HG03064 (cell line): ENCODE results near the gene CSNK2A1.

ENCODE experiments used
- ATAC-seq: cut with Tn5 transposase; IDR thresholded peaks from one replicate; pipeline ENCODE4 v1.9.1; 2021; ENCODE audit warnings: low read depth; ENCODE audit not compliant: unreplicated experiment

Gene CSNK2A1

DNA sequence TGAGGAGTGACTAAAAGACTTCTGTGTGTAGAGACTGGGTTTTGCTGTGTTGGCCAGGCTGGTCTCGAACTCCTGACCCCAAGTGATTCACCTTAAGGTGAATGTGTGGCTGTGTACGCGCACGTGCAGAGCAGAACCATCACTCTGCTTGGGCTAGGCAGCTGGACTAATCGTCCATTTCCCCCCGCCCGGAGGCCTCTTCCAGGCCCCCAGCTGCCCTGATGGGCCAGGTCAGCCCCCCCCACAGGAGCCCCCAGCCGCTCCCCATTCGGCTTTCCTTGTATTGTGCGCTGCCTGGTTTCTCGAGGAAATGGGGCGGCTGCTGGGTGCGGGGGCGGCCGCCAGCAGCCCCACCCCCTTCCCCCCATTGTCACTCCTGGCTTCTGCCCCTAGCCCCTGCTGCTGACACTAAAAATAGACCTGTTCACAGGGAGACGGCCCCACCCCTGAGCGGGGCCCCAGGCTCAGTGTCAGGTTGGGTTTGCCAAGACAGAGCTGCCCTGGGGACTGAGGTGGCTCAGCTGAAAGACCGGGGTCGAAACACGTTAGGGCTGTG lies 24.6 kb upstream of the CSNK2A1 start:
- ATAC-seq: no peak

DNA sequence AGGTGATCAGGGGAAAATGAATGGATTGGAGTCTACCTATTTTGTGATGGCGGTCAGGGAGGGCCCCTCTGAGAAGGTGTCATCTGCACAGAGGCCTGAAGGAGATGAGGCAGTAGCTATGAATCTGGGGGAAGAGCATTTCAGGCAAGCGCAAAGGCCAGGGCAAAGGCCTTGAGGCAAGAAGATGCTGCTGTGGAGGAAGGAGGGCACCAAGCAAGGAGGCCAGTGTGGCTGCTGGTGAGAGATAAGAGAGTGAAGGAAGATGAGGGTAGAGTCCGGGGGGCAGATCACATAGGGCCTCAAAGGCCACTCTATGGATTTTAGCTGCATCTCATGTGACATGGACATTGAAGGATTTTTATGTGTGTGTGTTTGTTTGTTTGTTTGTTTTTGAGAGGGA lies 20.6 kb upstream of the CSNK2A1 start:
- no peak for ATAC-seq

DNA sequence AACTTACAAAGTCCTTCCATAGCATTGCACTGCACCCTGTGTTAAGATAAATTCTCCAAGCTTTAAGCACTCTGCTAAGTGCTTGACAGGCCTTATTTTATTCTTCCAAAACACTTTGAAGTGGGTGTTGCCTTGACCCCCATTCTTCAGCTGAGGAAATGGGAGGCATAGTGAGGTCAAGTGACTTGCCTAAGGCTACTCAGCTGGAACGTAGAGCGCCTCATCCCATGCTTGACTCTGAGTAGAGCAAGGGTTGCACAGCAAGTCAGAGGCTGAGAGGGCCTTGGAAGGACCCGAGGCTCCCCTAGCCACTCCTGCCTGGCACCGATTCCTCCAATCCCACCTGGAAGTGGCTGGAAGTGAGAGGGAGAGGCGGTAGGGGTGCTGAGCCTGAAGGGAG lies 19.6 kb upstream of the CSNK2A1 start:
- ATAC-seq: no peak

DNA sequence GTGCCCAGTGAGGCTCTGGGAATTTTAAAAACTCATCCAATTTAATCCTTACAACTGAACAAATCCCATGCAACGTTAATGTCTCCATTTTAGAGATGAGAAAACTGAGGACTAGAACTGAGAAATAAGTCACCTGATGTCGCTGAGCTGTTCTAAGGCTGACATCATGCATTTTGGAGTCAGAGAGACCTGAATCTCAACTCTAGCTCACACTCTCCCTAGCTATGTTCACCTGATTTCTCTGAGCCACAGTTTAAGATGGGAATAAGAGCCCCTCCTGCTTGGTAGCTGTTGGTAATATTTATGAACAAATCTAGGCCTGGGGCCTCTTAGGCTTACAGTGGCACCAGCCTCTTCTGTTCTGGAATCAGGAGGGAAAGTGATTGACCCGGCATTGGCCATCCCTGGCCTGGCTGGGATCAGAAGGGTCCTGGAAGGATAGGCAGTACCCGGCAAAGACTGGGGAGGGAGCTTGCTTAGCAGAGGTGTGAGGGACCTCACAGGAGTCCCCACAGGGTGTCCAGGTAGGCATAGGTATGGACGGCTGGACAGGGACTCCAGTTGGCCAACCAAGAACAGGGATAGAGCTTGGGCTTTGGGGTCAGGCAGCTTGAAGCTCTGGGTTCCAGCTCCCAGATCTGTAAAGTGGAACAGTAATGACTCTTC lies 18.8 kb upstream of the CSNK2A1 start:
- no peak for ATAC-seq

DNA sequence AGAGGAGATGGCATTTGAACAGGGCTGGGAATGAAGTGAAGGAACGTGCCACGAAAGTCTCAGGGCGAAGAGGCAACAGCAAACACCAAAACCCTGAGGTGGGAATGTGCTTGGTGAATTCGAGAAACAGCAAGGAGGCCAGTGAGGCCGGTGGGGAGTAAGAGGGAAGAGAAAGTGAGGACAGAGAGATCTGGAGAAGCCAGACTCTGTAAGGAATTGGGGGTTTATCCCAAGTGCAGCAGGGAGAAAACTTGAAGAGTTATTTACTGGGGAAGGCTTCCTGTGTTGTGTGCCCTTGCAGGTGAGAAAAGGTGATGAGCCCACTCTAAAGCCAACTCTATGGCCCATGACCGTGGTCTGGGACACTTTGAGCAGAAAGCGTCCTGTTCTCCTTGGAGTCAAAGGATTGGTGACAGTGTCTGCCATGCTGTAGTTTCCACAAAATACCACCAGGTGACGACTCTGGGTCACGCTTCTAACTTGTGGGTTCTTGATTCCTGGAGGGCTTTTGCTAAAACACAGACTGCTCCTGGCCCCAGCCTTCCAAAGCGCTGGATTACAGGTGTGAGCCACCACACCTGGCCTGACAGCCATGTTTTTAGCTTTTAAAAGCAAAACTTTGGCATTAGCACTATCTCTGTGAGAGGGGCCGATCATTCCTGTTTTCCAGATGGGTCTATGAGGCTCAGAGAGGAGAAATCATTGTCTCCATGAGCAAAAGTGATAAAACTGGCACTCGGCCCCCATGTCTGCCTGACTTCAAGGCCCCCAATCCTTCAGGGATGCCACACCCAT lies 18.0 kb upstream of the CSNK2A1 start:
- no peak for ATAC-seq

DNA sequence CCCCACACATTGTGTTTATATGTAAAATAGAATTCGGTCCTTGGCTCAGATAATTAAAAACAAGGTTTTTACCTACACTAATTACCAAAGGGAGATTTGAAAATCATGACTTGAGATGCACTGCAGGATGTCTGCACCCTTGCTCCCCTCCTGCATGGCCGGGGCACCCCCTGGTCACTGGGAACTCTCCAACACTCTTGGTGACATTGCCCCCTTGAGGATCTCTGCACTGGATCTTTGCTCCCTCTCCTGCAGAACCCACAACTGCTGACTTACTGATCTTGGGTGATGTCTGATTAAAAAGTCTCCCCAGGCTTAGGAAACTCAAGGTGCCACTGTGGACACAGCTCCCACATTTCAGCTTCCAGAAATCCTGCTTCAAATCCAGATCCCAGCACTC lies 17.1 kb upstream of the CSNK2A1 start:
- ATAC-seq: no peak

DNA sequence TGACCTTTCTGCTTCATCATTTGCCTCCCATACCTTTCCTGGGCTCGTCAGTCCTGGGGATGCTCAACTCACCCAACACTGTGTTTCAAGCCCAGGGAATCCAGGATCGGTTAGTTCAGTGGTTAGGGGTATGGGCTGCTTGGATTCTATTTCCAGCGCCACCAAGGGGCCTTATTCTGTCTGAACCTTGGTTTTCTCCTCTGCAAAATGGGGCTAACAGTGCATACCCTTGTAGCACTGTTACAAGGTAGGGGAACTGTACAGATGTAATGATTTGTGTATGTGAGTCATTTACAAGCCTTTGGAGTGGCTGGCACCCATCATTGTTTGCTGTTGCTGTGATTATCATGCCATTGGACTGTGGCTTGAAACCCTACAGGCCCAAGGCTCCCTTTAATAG lies 14.5 kb upstream of the CSNK2A1 start:
- no peak for ATAC-seq

DNA sequence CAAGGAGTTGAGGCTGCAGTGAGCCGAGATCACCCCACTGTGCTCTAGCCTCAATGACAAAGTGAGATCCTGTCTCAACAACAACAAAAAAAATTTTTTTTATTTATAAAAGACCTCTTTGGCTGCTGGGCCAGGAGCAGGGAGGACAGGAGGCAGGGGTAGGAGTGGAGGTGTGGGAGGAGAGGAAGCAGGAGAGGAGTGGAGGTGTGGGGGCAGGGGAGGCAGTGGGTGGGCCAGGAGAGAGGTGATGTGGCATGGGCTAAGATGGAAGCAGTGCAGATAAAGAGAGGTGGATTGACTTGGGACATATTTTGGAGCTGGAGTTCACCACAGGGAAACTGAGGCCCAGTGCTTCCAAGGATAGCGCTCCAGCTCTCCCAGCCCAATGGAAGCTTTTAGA lies 13.4 kb upstream of the CSNK2A1 start:
- no peak for ATAC-seq

DNA sequence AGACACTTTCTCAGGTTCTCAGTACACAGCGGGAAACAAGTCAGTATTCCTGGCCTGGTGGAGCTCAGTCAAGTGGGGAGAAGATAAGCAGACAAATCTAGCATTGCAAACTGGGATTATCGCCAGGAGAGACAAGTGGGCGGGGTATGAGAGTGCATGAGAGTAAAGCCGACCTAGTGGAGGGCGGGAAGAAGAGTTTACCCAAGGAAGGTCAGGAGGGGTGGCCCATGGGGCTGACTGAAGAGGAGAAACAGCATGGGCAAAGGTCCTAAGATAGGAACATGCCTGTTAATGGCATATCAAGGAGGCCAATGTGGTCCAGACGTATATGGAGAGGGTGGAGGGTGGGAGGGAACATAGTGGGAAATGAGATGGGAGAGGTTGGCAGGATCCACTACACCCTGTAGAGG lies 12.4 kb upstream of the CSNK2A1 start:
- ATAC-seq: no peak

DNA sequence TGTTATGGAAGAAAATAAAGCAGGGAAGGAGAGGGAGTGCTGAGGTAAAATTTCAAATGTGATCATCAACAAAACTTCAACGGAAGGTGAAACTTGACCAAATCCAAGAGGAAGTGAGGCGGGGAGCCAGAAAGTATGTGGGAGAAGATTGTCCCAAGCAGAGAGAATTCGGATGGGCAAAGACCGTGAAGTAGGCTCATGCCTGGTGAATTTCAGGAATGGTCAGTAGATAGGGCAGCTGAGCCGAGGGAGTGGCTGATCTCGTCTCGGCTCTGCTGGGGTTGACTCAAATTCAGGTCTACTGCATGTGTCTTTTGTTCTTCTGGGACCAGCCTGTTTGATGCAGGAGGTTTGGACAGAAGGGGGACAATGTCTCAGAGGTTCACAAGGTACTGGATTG lies 7.0 kb upstream of the CSNK2A1 start:
- ATAC-seq: no peak

DNA sequence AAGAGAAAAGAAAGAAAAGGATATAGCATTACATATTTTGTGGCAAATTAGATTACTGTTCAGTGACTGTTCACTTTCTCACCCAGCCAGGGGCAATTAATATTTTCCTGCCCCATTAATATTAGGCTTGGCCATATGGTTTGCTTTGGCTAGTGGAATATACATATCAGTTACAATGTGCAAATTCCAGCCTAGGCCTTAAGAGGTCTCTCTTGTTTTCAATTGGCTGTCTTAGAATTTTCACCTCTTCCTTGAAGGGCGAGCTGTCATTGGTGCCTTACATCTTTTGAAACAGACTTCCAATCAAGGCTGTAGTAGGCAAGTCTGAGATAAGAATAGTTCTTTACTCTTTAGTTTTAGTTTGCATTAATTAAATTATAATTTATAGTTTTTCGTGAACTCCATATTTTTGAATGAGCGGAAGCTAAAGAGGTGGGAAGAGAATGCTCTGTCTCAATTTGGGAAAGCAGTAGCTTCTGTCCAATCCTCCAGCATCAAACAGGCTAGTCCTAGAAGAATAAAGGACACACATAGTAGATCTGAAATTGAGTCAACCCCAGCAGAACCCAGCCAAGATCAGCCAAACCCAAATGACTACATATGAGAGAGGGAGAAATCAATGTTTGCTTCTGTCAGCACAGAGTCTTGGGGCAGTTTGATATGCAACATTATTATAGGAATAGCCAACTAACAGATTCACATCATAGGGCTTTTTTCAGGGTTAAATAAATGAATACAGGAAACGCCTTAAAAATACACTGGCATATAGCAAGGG lies 6.3 kb upstream of the CSNK2A1 start:
- no peak for ATAC-seq

DNA sequence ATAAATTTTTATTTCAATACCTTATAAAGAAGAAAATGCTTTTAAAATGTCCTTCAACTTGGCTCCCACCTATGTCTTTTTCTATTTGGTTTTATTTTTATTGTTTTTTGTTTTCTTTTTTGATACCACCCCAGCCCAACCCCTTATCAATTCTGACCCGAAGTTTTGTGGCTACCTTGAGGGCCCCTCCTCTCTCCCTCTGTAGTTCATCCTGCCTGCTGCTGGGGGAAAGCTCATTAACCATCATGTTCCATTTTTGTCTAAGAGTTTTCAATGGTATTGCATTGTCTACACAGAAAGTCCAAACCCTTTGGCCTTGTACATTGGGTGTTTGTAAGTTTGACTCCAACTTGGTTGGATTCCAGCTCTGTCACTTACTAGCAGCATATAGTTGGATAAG lies 5.3 kb upstream of the CSNK2A1 start:
- ATAC-seq: no peak

DNA sequence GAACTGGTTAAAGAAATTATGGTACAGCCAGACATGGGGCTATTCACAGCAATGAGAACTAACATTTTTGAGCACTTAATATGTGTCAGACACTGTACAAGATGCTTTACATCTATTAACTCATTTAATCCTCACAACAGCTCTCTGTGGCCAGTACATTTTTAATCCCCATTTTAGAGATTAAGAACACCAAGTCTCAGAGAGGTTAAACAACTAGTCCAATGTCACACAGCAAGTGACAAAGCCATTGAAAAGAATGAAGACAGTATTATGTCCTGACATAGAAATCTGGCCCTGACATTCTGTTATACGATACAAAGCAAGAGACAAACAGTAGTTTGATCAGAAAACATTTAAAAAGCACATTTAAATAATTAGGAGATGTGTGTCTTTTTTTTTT lies 3.8 kb upstream of the CSNK2A1 start:
- ATAC-seq: no peak

DNA sequence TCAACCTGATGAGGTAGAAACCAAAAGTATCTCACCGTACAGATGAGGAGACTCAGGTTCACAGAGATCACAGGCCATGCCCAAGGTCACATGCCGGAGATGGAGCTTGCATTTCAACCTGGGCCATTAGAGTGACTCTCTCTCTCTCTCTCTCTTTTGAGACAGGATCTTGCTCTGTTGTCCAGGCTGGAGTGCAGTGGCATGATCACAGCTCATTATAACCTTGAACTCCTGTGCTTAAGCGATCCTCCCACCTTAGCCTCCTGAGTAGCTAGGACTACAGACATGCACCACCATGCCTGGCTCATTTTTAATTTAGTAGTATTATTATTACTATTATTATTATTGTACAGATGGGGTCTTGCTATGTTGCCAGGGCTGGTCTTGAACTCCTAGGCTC lies 2.8 kb upstream of the CSNK2A1 start:
- no peak for ATAC-seq

DNA sequence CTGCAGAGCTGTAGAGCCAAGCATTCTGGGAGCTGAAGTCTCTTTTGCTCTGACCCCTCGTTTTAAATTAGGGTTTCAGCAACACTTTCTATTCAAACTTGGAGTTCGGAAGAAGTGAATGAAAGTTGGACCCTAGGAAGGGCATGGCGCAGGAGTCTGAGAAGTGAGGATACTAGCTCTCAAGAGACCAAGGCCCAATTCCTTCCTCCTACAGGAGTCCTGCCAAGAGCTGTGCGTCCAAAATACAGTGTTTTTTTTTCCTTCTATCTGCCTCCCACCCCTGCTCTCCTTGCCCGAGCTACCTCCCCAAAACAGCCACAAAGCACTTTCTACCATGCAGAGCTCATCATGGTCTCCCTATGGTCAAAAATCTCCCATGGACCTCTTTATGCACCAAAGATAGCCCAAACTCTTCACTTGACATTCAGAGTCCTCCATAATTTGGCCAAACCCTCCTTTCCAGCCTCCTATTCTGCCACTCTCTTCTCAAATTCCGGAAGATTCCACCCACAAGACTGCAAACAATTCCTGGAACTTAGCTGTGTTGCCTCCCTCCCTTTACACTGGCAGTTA lies 649 bp upstream of the CSNK2A1 start:
- no peak for ATAC-seq

DNA sequence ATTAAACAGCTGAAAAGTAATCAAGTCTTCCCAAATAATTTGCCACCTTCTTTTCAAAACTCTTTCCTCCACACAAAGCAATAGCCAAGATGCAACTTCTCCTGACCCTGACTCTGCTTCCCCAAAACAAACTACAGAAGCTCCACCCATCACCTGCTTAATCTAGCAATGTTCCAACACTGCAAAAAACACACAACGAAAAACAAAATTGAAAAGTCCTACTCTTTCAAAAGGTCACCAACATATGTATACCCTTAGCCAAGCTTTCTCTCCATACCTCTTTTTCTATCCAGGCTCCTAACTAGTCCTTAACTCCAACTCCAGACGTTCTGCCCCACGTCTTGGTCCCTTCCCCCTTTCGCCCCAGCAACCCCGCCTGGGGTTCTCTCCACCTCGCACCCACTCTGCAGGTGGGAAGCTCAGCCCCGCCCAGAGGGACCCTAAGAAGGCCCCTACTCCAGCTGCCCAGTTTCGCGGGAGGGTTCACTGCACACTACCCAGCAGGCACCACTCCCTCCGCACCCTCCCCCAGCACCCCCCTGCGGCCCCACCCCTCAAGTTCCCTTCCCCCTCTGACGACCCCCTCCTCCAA lies 717 bp downstream of the CSNK2A1 start:
- ATAC-seq: peak; percentile 13

DNA sequence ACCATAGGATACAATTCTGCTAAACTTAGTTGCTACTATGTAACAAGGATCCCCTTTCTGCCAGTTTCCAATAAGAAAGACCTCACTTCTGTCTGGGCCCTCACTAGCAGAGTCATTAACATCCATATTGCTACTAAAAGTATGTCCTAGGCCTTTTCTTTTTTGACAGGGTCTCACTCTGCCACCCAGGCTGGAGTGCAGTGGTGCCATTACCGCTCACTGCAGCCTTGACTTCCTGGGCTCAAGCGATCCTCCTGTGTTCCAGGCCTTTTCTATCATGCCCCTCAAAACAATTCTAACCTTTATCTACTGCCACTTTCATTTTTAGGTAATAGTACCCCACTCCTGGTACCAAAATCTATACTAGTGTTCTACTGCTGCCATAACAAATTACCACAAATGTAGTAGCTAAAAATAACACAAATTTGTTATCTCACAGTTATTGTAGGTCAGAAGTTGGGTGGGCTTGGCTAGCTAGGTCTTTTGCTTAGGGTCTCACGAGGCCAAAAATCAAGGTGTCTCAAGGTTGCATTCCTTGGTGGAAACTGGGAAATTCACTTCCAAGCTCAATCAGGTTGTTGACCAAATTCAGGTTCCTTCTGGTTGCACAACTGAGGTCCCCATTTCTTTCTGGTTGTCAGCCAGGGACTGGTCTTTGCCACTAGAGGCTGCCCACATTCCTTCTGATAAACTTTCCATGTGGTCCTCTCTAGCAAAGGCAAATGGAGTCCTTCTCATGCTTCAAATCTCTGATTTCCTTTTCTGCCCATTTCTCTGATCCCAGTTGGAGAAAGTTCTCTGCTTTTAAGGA lies 3.0 kb downstream of the CSNK2A1 start:
- no peak for ATAC-seq

DNA sequence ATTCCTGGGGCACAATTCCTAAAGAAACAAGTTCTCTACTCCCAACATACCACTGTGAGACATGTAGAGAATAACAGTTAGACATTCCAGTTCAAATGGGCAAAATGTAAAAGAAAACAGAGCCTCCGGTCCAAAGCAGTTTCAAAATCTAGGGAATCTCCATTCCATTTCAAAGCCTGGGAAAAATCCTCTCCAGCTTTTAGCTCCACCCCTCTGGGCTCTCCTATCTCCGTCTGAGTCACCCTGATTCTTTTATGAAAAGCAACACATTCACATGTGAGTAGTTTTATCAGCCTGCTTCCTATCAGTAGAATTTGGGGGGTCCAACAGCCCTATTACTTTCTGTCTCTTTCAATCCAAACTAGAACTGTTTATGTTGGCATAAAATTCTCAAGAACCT lies 3.7 kb downstream of the CSNK2A1 start:
- no peak for ATAC-seq

DNA sequence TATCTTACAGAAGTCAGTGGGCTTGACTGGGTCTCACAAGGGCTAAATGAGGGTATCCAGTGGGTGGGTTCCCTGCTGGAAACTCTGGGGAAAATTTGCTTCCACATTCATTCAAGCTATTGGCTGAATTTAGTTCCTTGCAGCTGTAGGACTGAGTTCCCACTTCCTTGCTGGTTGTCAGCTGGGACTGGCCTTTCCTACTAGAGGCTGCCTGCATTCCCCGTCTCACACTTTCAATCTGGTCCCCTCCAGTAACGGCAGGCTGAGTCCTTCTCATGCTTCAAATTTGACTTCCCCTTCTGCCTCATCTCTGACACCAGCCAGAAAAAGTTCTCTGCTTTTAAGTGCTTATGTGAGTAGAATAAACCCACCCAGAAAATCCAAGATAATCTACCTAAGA lies 4.4 kb downstream of the CSNK2A1 start:
- no peak for ATAC-seq

DNA sequence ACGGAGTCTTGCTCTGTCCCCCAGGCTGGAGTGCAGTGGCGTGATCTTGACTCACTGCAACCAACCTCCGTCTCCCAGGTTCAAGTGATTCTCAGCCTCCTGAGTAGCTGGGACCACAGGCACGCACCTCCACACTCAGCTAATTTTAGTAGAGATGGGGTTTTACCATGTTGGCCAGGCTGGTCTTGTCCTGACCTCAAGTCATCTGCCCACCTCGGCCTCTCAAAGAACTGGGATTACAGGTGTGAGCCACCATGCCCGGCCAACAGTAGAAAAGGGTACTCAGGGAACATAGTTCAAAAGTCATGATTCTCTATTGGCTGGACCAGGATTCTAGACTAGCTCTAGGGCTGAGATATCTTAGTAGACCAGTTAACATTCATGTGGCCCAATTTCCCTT lies 5.6 kb downstream of the CSNK2A1 start:
- no peak for ATAC-seq
